Thyroid gland (tissue), 4 donors: ENCODE measurements around the gene AK9.

Experiments
- POLR2A ChIP-seq, 2 donors: fragments of 450-650 bp; IDR thresholded peaks; one replicate each; pipeline ENCODE4 v1.6.1; 2017; ENCODE audit warnings: antibody characterized with exemption in 2 of 2, mild to moderate bottlenecking in 2 of 2, moderate library complexity in 1 of 2
- TF ChIP-seq, protein P1 (sequence below), 6 experiments: fragments of 200-600 bp in 3 of 6; fragments of 450-650 bp in 3 of 6; sonication (generic) in 3 of 6; IDR thresholded peaks; one replicate each; pipeline ENCODE4 v1.5.1; 2016 to 2019; ENCODE audit warnings: antibody characterized with exemption in 6 of 6, mild to moderate bottlenecking in 2 of 6, inconsistent platforms in 1 of 6, moderate library complexity in 1 of 6

DNA sequence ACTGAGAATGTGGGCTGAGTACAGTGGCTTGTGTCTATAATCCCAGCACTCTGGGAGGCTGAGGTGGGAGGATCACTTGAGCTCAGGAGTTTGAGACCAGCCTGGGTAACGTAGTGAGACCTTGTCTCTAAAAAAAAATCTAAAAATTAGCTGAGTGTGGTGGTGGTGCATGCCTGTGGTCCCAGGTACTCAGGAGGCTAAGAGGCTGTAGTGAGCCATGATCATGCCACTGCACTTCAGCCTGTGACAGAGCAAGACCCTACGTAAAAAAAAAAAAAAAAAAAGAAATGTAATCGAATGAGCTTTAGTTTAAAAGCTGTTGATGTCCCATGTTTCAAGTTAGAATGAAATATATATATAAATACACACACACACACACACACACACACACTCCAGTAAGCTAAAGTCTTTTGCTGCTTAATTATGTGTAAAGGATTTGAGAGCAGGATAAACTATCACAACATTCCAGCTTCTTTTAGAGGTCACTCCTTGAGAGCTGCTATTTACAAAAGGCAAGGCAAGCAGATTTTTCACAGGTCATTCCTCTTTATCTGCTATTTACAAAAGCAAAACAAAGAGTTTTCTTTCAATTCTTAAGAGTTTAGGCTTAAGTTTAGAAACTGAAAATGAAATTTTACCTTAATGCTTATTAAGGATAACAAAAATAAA is 230.7 kb downstream of the AK9 start:
- TF ChIP-seq, protein P1, sequence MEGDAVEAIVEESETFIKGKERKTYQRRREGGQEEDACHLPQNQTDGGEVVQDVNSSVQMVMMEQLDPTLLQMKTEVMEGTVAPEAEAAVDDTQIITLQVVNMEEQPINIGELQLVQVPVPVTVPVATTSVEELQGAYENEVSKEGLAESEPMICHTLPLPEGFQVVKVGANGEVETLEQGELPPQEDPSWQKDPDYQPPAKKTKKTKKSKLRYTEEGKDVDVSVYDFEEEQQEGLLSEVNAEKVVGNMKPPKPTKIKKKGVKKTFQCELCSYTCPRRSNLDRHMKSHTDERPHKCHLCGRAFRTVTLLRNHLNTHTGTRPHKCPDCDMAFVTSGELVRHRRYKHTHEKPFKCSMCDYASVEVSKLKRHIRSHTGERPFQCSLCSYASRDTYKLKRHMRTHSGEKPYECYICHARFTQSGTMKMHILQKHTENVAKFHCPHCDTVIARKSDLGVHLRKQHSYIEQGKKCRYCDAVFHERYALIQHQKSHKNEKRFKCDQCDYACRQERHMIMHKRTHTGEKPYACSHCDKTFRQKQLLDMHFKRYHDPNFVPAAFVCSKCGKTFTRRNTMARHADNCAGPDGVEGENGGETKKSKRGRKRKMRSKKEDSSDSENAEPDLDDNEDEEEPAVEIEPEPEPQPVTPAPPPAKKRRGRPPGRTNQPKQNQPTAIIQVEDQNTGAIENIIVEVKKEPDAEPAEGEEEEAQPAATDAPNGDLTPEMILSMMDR (IDR thresholded peaks at IDR 0.05): no peak
- TF ChIP-seq POLR2A (IDR thresholded peaks at IDR 0.05): no peak
